Sigmoid colon (tissue), 4 donors: ENCODE results near the gene ARHGAP27.

Source experiments
- POLR2AphosphoS5 ChIP-seq, 4 donors: sonication (generic); formaldehyde crosslinking; IDR thresholded peaks; one replicate each; pipeline ENCODE4 v1.6.1; 2017; ENCODE audit warnings: antibody characterized with exemption in 4 of 4
- TF ChIP-seq, protein P1 (sequence below), 4 experiments: fragments of 450-650 bp in 3 of 4; fragments of 200-600 bp in 1 of 4; IDR thresholded peaks; one replicate each; pipeline ENCODE4 v1.5.1; 2016 to 2019; ENCODE audit warnings: antibody characterized with exemption in 4 of 4, mild to moderate bottlenecking in 3 of 4, moderate library complexity in 2 of 4

DNA sequence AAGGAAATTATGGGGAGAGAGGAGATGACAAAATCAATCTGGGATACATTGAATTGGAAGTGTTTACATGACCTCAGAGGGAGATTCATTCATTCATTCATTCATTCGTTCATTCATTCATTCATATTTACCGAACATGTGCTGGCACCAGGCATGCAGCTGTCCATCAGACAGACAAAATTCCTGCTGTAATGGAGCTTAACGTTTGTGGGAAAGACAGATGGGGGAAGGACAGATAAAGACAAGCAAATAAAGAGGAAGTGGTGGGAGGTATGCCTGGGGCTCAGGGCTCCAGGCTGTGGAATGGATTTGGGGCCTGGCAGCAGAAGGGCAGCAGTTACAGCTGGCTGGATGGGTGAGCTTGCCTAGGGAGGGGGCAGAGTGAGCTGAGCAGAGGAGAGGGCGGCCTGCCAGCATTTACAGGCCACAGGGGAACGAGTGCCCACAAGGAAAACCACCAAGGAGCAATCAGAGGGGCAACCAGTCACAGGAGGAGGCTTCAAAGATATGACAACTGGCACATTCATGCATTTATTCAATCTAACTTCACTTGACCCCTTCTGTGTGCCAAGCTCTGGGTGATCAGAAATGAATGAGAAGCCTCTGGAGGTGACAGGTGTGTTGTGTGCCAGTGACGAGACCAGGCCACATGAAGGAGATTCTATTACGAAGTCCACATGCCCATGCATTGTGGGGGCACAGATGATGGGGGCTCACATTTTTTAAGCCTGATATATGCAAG, 48.5 kb downstream of the ARHGAP27 start:
- no peak for TF ChIP-seq POLR2AphosphoS5 (IDR thresholded peaks at IDR 0.05)
- TF ChIP-seq, protein P1, sequence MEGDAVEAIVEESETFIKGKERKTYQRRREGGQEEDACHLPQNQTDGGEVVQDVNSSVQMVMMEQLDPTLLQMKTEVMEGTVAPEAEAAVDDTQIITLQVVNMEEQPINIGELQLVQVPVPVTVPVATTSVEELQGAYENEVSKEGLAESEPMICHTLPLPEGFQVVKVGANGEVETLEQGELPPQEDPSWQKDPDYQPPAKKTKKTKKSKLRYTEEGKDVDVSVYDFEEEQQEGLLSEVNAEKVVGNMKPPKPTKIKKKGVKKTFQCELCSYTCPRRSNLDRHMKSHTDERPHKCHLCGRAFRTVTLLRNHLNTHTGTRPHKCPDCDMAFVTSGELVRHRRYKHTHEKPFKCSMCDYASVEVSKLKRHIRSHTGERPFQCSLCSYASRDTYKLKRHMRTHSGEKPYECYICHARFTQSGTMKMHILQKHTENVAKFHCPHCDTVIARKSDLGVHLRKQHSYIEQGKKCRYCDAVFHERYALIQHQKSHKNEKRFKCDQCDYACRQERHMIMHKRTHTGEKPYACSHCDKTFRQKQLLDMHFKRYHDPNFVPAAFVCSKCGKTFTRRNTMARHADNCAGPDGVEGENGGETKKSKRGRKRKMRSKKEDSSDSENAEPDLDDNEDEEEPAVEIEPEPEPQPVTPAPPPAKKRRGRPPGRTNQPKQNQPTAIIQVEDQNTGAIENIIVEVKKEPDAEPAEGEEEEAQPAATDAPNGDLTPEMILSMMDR (IDR thresholded peaks at IDR 0.05): no peak
